Medulla oblongata (tissue), 1 donor: ENCODE measurements around the gene CRB1.

Experiments used
- DNase-seq: peaks from one replicate; pipeline ENCODE4 v3.0.0-alpha.2; 2015; ENCODE audit errors: extremely low spot score

CRB1 gene

DNA sequence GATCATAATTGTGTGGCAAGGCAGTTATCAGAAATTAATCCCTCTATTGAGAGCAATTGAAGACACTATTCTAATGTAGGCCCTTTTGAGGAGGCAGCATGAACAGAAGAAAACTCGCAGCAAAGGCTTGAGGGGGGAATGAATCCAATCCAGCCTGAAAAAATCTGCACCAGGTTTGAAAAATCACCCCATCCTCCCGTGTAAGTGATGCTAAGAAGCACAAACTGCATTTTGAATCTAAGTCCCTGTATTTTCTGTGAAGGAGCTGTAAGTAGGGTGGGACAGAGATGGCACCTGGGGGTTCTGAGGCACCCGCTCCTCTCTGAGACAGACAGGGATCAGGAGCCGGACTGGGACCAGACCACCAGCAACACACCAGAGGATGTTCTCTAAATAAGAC is at the start of gene CRB1:
Gene CRB1 (plus strand): TSS at position 241 of the 400 bp plus-strand sequence. CDS start 161 bp downstream, outside the sequence.
- peak; percentile 66 for DNase-seq

DNA sequence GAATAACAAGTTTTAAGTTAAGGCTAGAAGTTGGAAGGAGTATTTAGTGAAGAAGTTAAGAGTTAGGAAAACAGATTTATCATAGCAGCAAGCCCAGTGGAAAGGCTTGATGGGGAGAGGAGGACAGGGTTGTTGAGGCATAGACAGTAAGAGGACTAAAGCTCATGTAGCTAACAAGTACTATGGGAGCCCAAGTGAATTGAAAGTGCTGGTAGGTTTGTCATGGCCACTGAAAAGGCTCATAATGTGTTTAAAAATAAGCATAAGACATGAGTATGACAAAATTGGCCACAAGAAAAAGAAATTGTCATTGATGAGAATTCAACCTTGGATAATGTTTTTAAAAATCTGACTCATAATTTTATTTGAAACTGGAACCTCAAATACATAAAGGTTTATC is 49.2 kb upstream of the CRB1 start:
- DNase-seq = no peak

DNA sequence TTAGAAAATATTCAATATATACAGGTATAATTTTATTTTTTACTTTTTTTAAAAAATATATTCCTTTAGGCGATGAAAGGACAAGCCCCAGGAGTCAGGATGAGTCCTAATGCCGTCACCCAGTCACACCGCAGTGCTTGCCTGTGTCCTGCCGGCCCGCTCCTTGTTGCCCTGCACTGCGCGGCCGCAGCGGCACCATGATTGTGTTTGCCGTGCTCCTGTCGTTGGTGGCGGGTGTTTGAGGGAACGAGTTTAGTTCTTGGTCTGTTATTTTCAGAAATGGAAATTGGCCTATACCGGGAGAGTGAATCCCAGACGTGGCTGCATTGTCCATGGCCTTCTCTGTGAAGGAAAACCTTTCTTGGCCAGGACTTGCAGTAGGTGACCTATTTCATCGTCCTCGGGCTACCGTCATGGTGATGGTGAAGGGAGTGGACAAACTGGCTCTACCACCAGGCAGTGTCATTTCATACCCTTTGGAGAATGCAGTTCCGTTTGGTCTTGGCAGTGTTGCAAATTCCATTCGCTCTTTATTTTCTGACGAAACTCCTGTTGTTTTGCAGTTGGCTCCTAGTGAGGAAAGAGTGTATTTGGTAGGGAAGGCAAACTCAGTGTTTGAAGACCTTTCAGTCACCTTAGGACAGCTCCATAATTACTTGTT is 45.9 kb upstream of the CRB1 start:
- DNase-seq = no peak

DNA sequence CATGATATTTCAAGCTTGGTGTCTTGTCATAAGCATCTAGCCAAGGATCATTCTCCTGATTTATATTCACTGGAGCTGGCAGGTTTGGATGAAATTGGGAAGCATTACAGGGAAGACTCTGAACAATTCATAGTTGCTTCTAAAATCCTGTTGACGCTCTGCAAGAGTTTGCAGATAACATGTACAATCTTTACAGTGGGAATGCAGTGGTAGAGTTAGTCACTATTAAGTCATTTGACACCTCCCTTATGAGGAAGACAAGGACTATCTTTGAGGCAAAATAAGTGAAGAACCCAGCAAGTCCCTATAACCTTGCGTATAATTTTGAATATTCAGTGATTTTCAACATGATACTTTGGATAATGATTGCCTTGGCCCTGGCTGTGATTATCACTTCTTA is 45.3 kb upstream of the CRB1 start:
- DNase-seq = no peak

DNA sequence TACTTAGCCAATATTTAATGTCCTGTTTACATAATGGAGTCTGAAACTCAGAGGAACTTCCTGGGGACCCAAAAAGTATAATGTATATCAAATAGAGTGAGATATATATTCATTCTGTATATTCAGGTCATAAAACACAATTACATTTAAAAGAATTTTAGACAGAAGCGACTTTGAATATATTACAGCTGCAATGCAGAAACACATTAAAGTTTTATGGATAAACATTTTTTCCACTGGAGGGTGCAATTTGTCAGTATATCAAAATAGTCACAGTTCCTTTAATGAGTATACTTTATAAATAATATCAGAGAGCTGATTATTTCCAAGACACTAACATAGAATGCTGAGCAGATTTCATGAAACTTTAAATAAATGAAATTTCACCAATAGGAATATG is 43.9 kb upstream of the CRB1 start:
- peak; percentile 58 for DNase-seq

DNA sequence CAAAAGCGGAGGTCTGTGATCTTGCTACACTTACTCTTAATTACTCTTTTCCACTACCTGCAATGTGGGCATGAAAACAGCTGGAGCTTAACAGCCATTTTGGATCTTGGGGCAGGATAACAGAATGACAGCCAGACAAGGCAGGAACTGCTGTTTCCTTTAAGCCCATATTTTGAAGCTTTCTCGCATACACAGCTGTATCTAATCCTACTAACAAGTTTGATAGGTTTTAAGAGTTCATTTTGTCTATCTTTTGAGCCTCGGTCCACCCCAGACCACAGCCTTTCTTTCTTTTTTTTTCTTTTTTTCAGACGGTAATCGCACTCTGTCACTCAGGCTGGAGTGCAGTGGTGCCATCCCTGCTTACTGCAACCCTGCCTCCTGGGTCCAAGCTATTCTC is 42.4 kb upstream of the CRB1 start:
- DNase-seq = no peak

DNA sequence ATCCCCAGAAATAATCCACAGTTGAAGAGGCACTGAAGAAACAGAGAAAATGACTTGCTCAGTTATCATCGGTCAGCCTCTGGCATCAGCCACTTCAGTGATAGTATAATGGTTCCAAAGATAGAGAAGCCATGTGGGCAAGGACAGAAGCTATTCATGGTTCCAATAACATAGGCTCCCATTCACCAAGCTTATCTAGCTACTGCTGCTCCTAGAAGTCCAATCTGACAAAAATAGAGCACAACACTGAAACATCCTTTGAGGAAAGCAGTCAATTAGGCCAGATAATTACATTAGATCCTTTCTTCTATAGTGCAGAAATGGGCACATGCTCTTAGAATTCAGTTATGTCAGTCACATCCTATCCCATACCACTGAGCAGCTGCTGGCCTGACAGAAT is 33.5 kb upstream of the CRB1 start:
- DNase-seq = peak; percentile 75

DNA sequence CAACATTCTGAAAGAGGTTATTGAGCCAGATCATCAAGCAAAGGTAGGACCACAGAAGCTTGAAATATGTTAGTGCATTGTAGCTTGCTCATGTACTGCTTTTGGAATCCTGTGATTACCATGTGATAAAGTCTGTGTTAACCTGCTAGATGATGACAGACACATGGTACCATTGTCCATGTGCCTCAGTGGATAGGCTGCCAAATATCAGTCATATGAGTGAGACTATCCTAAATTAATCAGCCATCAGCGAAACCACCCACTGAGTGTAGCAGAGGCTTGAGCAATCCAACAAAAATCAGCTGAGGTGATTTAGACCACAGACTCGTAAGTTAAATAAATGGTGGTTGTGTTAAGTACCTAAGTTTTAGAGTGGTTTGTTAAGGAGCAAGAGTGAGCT is 32.7 kb upstream of the CRB1 start:
- DNase-seq = no peak

DNA sequence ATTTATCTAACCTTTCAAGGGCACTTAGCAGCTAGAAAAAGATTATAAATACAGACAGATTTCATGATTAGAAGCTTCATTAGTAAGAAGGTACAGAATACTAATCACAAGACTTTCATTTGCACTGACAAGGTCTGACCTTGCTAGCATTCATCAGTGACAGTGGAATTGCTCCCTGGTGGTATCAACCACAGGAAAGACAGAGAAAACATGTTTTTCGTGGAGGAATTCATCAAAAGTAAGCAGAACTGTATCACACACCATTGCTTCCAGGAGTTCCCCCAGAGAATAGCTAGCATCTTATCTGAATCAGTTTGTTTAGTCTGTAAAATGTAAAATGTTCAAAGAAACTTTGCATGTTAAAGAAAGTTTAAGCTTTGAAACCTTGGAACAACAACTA is 20.6 kb upstream of the CRB1 start:
- no peak for DNase-seq

DNA sequence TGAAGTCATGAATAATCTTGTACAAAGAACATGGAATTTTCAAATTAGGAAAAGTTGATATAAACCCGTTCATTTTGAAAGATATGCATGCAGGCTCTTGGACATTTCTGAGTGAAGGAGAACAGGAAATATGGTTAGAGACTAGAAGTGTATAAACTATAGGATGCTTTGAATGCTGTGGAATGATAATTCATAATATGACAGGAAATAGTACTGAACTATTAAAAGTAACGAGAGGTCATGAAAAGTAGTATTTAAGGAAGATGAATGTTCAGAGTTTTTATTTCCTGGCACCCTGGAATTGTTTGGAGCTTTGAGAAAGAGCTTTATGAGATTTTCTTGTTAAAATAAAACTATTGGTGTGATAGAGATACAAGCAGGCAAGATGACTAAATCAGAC is 18.7 kb upstream of the CRB1 start:
- DNase-seq = no peak

DNA sequence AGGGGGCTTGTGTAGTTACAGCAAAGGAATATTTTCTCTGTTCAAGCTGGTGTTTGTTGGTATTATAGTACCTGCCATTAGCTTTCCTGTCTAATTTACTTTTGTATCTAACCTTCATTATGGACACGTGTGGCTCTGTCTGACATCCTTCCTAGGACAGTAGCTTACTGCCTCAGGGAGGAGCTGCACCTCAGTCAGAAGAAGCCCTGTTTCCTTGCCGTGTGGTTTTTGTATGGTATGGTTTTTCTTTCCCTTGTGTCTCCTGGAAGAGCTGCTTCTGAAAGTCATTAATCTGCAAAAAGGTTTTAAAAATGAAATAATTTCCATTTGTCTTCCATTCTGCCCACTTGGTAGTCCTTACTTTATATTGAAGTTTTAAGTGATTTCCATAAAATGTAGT is 17.4 kb upstream of the CRB1 start:
- no peak for DNase-seq

DNA sequence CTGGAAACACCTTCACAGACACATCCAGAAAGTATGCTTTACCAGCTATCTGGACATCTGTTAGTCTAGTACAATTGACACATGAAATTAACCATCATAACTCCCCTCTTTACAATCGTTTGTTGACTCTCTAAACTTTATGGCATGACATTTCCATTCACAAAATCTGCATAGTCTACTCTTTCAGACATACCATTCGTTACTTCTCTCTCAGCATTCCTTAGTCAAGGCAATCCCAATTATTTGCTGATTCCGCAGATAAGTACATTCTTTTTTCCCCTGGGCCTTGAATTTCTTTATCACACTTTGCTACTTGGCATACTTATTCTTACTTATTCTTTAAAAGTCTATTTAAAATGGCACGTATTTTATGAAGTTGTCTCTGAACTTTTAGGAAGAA is 15.1 kb upstream of the CRB1 start:
- no peak for DNase-seq

DNA sequence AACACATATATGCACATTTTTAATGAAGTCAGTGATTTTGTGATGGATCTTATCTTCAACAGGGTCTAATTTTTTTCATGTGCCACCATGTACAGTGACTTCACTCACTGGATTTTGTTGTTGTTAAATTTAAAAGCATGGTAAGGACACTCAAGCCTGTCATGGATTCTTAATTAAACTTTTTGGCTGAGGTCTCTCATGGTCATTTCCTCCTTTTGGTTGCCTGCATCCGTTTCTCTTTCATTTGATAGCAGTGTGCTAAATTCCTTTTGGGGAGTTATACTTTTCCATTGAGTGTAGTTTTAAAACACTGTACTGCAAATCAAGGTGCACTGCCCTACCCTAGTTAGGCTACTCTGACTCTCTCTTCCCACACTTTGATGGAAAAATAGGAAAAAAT is 13.2 kb upstream of the CRB1 start:
- DNase-seq = no peak

DNA sequence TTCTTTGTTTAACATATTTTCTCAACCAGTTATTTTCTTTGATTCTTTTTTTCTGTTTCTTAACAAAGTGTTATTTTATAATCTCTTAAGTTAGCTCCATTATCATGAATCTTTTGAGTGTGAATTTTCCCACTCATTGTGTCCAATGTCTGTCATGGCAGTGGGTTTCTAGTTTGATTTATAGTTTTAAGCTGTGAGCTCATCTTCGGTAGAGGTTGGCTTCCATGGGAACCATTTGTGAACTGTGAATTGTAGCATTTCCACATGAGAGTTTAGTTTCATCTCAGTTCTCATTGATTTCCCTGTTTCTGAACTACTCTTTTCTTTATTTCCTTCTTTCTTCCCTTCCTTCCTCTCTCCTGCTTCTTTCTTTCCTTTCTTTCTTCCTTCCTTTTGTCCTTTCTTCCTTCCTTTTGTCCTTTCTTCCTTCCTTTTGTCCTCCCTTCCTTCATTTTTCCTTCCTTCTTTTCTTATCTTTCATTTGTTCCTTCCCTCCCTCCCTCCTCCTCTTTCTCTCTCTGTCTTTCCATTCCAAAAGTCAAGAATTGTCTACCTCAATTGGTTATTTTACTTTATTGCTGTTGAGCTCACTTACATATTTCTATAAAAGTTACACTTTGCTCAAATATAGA is 3.0 kb upstream of the CRB1 start:
- DNase-seq = no peak

DNA sequence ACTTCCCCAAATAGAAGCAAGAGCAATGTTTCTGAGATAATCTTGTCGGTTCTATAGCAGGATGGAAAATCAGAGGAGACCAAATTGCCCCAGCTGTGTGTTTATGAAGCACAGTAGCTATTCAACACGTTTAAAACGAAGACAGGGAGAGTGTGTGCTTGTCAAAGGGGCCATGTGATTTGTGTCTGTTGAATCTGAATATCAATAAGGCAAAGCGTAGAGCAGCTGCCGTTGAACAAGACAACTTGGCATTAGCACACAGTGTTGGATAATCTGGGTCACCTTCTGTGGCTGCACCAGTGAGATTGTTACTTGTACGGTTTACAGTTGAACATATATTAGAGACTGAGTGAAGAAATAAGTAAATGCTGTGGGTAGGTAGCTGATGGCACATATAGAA is 1.0 kb downstream of the CRB1 start:
- peak; percentile 84 for DNase-seq

DNA sequence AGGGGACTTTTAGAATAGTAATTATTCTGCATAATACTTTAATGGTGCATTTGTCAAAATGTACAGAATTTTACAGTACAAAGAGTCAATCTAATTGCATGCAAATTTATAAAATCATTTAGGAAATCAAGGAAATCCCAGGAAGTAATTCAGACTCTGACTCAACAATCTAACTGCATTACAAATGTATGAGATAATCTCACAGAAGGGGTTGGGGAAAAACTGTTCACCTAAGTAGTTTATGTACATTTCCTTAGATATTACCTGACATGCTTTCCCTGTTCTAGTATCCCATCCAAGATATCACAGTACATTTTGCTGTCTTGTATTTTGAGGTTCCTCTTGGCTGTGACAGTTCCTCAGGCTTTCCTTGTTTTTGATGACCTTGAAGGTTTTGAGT is 4.7 kb downstream of the CRB1 start:
- DNase-seq = no peak

DNA sequence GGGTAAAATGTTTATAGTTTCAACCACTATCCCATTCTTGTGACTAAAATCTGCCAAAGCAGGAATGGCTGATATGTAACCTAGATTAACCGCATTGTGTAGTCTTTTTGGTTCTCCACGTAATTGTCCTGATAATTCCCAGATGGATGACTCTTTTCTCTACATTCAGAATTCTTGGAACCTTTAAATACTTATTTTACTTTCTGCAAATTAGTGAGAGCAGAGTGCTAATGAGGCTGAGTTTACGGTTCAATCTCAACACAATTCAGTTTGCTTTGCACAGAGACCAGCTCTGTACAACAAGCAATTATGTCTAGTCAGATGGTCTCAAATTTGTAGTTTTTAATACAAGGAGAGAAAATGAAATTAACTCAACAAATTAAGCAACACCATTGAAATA is 9.1 kb downstream of the CRB1 start:
- no peak for DNase-seq

DNA sequence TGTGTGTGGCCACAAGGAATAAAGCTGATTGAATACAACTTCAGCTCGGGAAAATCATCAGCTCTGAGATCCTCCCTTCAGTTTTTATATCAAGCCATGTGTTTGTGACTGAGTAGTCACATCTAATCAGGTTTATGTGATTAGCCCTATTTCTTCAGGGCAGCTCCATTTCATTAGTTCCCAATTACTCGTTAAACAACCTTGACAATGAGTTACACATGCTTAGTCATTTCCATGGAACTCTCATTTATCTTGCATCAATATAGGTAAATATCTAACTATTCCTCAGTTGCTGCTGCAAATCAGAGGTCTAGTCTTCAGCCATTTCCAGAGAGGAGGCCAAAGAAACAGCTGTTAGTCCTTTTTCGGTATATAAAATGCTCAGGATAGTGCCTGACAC is 16.3 kb downstream of the CRB1 start:
- DNase-seq = no peak

DNA sequence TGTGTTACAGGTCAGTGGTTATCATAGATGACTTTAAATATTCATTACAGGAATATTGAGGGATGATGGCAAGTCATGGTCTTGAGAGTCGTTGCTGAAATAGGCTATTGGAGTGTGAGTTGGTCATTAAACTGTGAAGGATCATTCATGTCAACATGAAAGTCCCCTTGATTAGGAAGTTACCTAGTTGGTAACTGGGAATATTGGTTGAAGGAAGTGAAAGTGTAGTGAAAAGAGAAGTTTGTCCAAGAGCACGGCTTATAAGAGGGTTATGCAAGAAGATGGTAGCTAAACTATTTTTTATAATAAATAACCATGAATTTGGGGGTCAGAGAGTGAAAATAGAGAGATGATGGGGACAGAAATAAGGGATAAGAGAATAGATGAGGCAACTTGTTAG is 16.9 kb downstream of the CRB1 start:
- no peak for DNase-seq

DNA sequence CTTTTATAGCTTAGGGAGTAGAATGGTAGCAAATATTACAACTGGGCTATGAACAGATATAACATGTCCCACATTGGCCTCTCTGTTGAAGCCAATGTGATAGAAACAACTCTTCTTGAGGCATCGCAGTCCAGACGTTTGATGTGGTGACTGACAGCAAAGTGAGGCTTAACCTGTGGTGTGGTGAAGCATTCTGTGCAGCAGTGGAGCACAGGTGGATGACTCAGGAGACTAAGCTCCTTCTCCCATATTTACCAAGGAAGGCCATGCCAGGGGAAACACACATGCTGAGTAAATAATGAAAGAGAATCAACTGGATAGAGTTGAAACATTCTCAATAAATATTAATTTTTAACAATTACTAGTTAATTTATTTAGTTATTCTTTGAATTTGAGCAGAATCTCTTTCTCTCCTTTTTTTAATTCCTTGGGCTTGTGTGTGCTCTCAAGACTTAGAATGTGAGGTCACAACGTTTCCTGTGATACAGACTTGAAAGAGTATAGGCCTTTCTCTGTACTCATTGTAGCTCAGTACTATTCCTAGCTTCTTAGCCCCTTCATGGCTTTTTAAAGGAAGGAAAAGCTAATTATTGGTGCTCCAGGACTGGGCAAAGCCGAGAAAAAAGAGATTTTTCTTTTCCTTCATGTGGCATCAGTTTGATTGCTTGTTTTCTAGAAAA is 17.6 kb downstream of the CRB1 start:
- DNase-seq = no peak

DNA sequence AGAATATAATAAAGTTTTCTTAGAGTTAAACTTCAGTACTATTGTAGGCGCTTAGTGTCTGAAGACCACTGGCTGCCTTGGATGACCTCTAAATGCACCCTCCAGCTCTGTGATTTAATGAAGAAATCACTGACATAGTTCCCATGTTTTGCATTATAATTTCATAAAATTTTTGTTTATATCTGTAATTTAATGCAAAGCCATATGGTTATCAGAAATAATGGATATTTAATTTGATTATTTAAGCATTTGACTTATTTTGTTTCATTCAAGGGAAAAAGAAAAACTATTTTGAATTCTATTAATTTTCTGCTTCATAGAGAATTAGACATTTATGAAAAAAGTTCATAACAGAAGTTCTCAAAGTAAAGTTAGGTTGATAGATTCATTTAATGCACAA is 18.6 kb downstream of the CRB1 start:
- no peak for DNase-seq

DNA sequence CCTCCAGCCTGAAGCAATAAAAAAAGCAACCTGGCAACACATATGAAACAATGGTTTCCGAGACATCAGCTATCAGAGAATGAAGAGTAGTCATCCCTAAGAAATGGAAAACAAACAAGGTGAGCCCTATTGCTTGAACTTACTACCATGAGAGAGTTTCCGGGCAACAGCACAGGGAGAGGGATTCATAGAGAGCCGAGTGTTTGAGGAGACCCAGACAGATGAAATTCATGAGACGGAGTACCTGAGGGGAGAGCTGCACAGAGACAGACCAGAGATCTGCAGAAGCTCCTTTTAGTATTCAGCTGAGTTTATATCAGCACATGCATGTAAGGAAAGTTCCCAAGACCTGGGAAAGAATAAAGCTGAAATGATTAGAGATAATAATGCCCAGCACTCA is 19.8 kb downstream of the CRB1 start:
- DNase-seq = no peak

DNA sequence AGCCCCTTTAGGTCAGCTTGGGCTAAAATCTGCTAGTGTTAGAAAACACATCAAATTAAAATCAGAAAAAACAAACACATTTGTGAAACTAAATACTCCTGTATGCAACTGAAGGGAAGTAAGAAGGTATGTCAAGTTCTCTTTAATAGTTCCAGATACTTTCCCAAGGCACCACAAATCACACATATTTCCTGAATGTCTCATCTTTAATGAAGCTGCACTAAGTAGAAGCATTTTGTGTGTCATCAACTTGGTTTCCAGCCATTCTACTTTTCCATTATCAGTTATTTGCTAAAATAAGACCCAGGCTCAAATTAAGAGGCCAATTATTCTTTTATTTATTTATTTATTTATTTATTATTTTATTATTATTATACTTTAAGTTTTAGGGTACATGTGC is 34.7 kb downstream of the CRB1 start:
- no peak for DNase-seq
